A549 treated with GW870086 at 1 μM for 4 hours (cell line): ENCODE data around the gene SPDYC. TPM values are rescaled to one million over a fixed set of nuclear protein-coding genes. Genes with fewer than 3 reads are reported as not detected.

Experiments used
- total RNA-seq: library from RNA; stranded (reverse); fragments of 200-300 nt; extraction: Qiagen RNA extraction; gene quantifications from 5 replicates; pipeline ENCODE4 v1.2.3, GENCODE V29; 2022; ENCODE audit warnings: low read depth

The SPDYC gene, protein sequence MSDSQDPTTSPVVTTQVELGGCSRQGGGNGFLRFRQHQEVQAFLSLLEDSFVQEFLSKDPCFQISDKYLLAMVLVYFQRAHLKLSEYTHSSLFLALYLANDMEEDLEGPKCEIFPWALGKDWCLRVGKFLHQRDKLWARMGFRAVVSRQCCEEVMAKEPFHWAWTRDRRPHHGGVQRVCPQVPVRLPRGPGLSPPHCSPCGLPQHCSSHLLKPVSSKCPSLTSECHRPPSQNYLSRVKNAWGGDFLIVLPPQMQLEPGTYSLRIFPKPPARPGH
- not detected in 5 replicates for total RNA-seq

DNA sequence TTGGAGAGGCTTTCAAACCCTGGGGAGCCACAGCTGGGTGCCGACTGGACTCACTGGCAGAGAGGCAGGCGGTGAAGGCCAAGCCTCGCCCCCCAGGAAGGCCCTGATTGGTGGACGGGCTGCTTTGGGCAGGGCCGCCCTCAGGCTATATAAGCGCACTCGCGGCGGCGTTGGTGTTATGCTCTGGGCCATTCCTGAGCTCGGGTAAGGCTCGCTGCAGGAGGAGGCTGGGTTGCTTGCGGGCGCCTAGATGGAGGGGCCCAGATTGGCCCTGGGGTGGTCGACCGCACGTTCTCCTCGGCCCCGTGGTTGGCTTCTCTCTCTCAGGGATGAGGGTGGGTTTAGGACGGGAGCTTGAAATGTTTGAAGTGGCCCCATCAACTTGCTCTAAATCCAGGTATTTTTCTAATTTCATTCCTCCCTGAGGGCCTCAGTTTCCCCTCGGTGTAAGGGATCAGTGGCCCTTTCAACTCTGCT lies at the start of gene SPDYC:
Gene SPDYC, plus strand, starts transcription at position 176 of the 477 bp plus-strand sequence. CDS start 1,125 bp downstream, outside the sequence.

DNA sequence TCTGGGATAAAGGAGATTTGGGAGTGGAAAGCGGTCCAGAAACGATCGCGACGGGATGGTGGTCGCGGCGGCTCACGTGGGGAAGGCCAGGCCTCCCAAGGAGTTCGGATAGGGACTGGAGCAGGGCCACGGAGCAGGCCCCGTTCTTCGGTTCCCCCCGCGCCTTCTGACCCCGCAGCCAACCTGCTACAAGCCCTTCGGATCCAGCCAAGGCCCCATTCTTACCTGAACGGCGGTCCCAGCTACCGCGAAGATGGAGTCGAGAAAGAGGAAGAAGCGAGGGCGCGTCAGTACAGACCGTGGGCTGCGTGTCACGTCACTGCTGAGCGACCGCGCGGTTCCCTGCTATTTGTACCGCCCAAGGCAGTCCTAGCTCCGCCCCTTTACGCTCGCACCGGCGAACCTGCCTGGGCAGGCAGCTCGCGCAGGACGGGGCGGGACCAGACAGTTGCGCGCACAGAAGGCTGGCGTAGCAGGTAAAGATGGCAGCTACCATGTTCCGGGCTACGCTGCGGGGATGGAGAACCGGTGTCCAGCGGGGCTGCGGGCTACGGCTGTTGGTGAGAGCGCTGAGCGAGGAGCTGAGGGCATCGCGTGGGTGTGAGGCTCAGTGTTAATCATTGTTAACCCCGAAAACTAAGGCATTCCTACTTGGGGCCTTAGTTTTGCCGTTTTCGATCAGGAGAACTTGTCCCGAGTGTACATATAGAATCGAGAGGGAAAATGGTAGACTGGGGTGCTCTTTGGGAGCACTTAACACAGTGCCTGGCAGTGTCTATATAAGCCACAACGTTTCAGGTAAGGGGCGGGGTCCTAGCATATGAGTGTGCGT lies 48.0 kb upstream of the SPDYC start, which contains the start of the genes FAU and MRPL49:
Gene FAU, minus strand, starts transcription at position 270 of the 832 bp plus-strand sequence. CDS start 321 bp downstream, outside the sequence.
Gene MRPL49, plus strand, starts transcription at position 457 of the 832 bp plus-strand sequence. Its CDS starts 26 bp downstream, at position 483.

GRCh38 chr11:65134240-65134951 lies 35.6 kb upstream of the SPDYC start, which contains the start of gene SYVN1:
TSS of gene SYVN1 (minus strand) at chr11:65134519. CDS start at chr11:65133601, 918 bp downstream.

GRCh38 chr11:65181569-65182257 lies 11.7 kb downstream of the SPDYC start, which contains the start of gene CAPN1:
TSS of gene CAPN1 (plus strand) at chr11:65181928. CDS start at chr11:65182702, 774 bp downstream.

Other genes with a start within 250 kb of the SPDYC start
- gene PPP2R5B, start 245.5 kb upstream of the SPDYC start, total RNA-seq: 3.6 to 6.2 TPM (median 4.2 TPM) in 5 replicates
- gene GPHA2, start 234.3 kb upstream of the SPDYC start, total RNA-seq: not detected in 5 replicates
- not detected in 5 replicates for gene MAJIN, start 198.1 kb upstream of the SPDYC start, total RNA-seq
- 0.61 to 1.3 TPM (median 0.67 TPM) in 5 replicates for gene BATF2, start 173.3 kb upstream of the SPDYC start, total RNA-seq
- gene ARL2, start 156.1 kb upstream of the SPDYC start, total RNA-seq: 157 to 200 TPM (median 182 TPM) in 5 replicates
- gene SNX15, start 142.8 kb upstream of the SPDYC start, total RNA-seq: 20.2 to 23.7 TPM (median 21.5 TPM) in 5 replicates
- 33.6 to 55.1 TPM (median 50.9 TPM) in 5 replicates for gene SAC3D1, start 129.0 kb upstream of the SPDYC start, total RNA-seq
- gene NAALADL1, start 111.7 kb upstream of the SPDYC start, total RNA-seq: not detected in 5 replicates
- 56.3 to 73.2 TPM (median 69.6 TPM) in 5 replicates for gene CDCA5, start 86.2 kb upstream of the SPDYC start, total RNA-seq
- 30.8 to 34.6 TPM (median 33.1 TPM) in 5 replicates for gene ZFPL1, start 86.0 kb upstream of the SPDYC start, total RNA-seq
- 50.2 to 54.5 TPM (median 53.0 TPM) in 5 replicates for gene VPS51, start 74.0 kb upstream of the SPDYC start, total RNA-seq
- 5.3 to 6.8 TPM (median 5.5 TPM) in 5 replicates for gene TM7SF2, start 58.4 kb upstream of the SPDYC start, total RNA-seq
- gene ZNHIT2, start 52.5 kb upstream of the SPDYC start, total RNA-seq: 14.6 to 23.2 TPM (median 21.6 TPM) in 5 replicates
- 887 to 1,065 TPM (median 962 TPM) in 5 replicates for gene FAU, start 48.1 kb upstream of the SPDYC start, total RNA-seq
- 68.9 to 78.3 TPM (median 73.3 TPM) in 5 replicates for gene MRPL49, start 47.9 kb upstream of the SPDYC start, total RNA-seq
- gene SYVN1, start 35.7 kb upstream of the SPDYC start, total RNA-seq: 30.3 to 41.2 TPM (median 40.5 TPM) in 5 replicates
- 94.0 to 119 TPM (median 113 TPM) in 5 replicates for gene CAPN1, start 11.7 kb downstream of the SPDYC start, total RNA-seq
- gene POLA2, start 91.7 kb downstream of the SPDYC start, total RNA-seq: 11.8 to 20.5 TPM (median 13.7 TPM) in 5 replicates
- gene CDC42EP2, start 144.6 kb downstream of the SPDYC start, total RNA-seq: 17.3 to 23.6 TPM (median 20.1 TPM) in 5 replicates
- gene DPF2, start 163.6 kb downstream of the SPDYC start, total RNA-seq: 37.7 to 44.3 TPM (median 39.7 TPM) in 5 replicates
- 0.40 to 0.94 TPM (median 0.87 TPM) in 5 replicates for gene TIGD3, start 184.5 kb downstream of the SPDYC start, total RNA-seq
- gene SLC25A45, start 212.4 kb downstream of the SPDYC start, total RNA-seq: 11.7 to 16.3 TPM (median 15.2 TPM) in 5 replicates
- gene FRMD8, start 216.4 kb downstream of the SPDYC start, total RNA-seq: 47.9 to 66.2 TPM (median 63.6 TPM) in 5 replicates